Neuronal stem cell (in vitro differentiated cells): Measurements from ENCODE around the gene POP7.

Experiments
- DNase-seq: peaks from one replicate; pipeline ENCODE4 v3.0.0-alpha.2; 2013; ENCODE audit warnings: low spot score
- H2AFZ ChIP-seq: one replicate; pipeline ENCODE4 v1.6.1; 2013; ENCODE audit warnings: mild to moderate bottlenecking, low read length, inconsistent platforms
- H2AK5ac ChIP-seq: 2 replicates; pipeline ENCODE4 v1.6.1; 2013; ENCODE audit warnings: low read depth, mild to moderate bottlenecking, inconsistent platforms, low read length, moderate library complexity, mixed read lengths
- H2BK120ac ChIP-seq: 2 replicates; pipeline ENCODE4 v1.6.1; 2013; ENCODE audit warnings: low read depth, mild to moderate bottlenecking, inconsistent platforms, low read length, moderate library complexity, mixed read lengths
- H2BK12ac ChIP-seq: one replicate; pipeline ENCODE4 v1.6.1; 2013; ENCODE audit warnings: low read length, inconsistent platforms
- H2BK15ac ChIP-seq: 2 replicates; pipeline ENCODE4 v1.6.1; 2013; ENCODE audit warnings: mild to moderate bottlenecking, low read length, inconsistent platforms, mixed read lengths
- H2BK5ac ChIP-seq: one replicate; pipeline ENCODE4 v1.6.1; 2013; ENCODE audit warnings: inconsistent platforms, mild to moderate bottlenecking, low read length, moderate library complexity
- H3K14ac ChIP-seq: one replicate; pipeline ENCODE4 v1.6.1; 2013; ENCODE audit warnings: low read length, inconsistent platforms
- H3K18ac ChIP-seq: 2 replicates; pipeline ENCODE4 v1.6.1; 2013; ENCODE audit warnings: low read length, inconsistent platforms
- H3K23ac ChIP-seq: 2 replicates; pipeline ENCODE4 v1.6.1; 2013; ENCODE audit warnings: low read depth, mild to moderate bottlenecking, mixed read lengths, low read length, inconsistent platforms; ENCODE audit not compliant: poor library complexity
- H3K27ac ChIP-seq: replicated peaks from 3 replicates; pipeline ENCODE4 v1.5.1; 2013; ENCODE audit warnings: low read length, inconsistent platforms
- H3K27me3 ChIP-seq, 3 experiments: 2 replicates each; pipeline ENCODE4 v1.6.1; 2013; ENCODE audit warnings: low read length in 3 of 3, mild to moderate bottlenecking in 2 of 3, inconsistent platforms in 1 of 3, low read depth in 1 of 3, mixed read lengths in 1 of 3, moderate library complexity in 1 of 3; ENCODE audit not compliant: control insufficient read depth in 3 of 3, insufficient read depth in 3 of 3
- H3K36me3 ChIP-seq, 2 donors: replicated peaks in 1 of 2; 2 replicates each; pipeline ENCODE4 v1.6.1; 2013; ENCODE audit warnings: low read length in 2 of 2; ENCODE audit not compliant: control insufficient read depth in 2 of 2, insufficient read depth in 2 of 2
- H3K4ac ChIP-seq: 2 replicates; pipeline ENCODE4 v1.6.1; 2013; ENCODE audit warnings: inconsistent platforms, mild to moderate bottlenecking, low read length, moderate library complexity
- H3K4me1 ChIP-seq, 2 donors: 1 replicate in 1 of 2; 2 replicates in 1 of 2; pipeline ENCODE4 v1.6.1; 2013; ENCODE audit warnings: low read length in 2 of 2, low read depth in 1 of 2; ENCODE audit not compliant: control insufficient read depth in 2 of 2, insufficient read depth in 1 of 2
- H3K4me2 ChIP-seq: one replicate; pipeline ENCODE4 v1.6.1; 2013; ENCODE audit warnings: mild to moderate bottlenecking, low read length, inconsistent platforms; ENCODE audit not compliant: insufficient read depth, poor library complexity, severe bottlenecking
- H3K4me3 ChIP-seq, 2 donors: 2 replicates each; pipeline ENCODE4 v1.5.1; 2013; ENCODE audit warnings: low read length in 2 of 2, mild to moderate bottlenecking in 2 of 2, inconsistent platforms in 1 of 2, moderate library complexity in 1 of 2
- H3K79me1 ChIP-seq: one replicate; pipeline ENCODE4 v1.6.1; 2013; ENCODE audit warnings: low read depth, mild to moderate bottlenecking, inconsistent platforms, low read length, moderate library complexity
- H3K9ac ChIP-seq: one replicate; pipeline ENCODE4 v1.6.1; 2013; ENCODE audit warnings: mild to moderate bottlenecking, low read depth, low read length, inconsistent platforms; ENCODE audit not compliant: poor library complexity
- H3K9me3 ChIP-seq, 2 donors: replicated peaks in 1 of 2; 2 replicates each; pipeline versions ENCODE3 to v1.6.1; 2013; ENCODE audit warnings: low read length in 2 of 2, mild to moderate bottlenecking in 2 of 2, inconsistent platforms in 1 of 2, low read depth in 1 of 2, mixed read lengths in 1 of 2, moderate library complexity in 1 of 2; ENCODE audit not compliant: control insufficient read depth in 2 of 2, insufficient read depth in 1 of 2
- H4K8ac ChIP-seq: one replicate; pipeline ENCODE4 v1.6.1; 2013; ENCODE audit warnings: low read depth, mild to moderate bottlenecking, inconsistent platforms, low read length, moderate library complexity
- H4K91ac ChIP-seq: one replicate; pipeline ENCODE4 v1.6.1; 2013; ENCODE audit warnings: low read length, low read depth, mild to moderate bottlenecking, inconsistent platforms; ENCODE audit not compliant: poor library complexity
- WGBS, 2 donors: extraction: QIAGEN DNeasy Blood & Tissue Kit; methylation state at CpG; one replicate each; pipeline ENCODE4 v1.1.7; 2013; ENCODE audit warnings: missing lambda C conversion rate in 2 of 2, mixed read lengths in 1 of 2; ENCODE audit not compliant: insufficient read length in 2 of 2, insufficient replicate concordance in 1 of 2; ENCODE audit errors: extremely low coverage in 2 of 2; 5-methylcytosine and 5-hydroxymethylcytosine counted together

The POP7 gene

DNA sequence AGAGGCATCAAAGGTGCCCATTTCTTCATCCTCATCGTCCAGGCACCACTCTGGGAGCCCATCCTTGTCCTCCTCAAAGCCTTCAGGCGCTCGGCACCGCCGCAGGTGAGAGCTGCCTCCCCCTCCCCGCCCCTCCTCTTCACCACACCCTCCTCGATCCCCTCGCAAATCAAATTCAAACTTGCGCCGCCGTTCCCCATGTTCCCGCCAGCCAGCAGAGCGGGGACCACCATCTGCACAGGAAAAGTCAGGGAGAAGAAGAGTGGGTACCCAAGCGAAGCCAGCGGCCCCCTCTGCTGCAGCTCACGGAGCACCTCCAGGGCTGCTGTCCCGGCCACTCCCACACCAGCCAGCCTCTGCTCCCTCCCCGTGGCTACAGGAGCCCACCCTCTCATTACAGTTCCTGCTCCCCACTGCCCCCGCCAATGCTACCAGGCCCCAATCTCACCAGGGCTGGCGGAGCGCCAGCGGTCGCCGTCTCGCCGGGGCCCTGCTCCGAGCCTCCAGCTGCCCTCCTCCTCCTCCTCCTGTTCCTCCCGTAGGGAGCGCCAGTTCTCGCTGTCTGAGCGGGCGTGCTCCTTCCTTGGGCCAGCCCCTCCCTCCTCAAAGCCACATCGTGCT, 19.6 kb upstream of the POP7 start:
- WGBS, 2 donors = no CpG with 5 or more reads among the region's 33 CpGs
- Histone ChIP-seq H2BK120ac (no peak overlapping the region), H3K27me3 (no peaks in the 10 kb centered on the region), H3K18ac (no peak overlapping the region), H4K91ac (no peak overlapping the region), H3K4me1 (peaks cover 3 to 6% of the 10 kb centered on the region in 2 donors), H2BK5ac (no peak overlapping the region), H2BK12ac (no peak overlapping the region), H3K9me3 (peaks cover 0 to 1% of the 10 kb centered on the region in 2 donors), H3K4ac (no peak overlapping the region), H2AFZ (no peak overlapping the region), H3K27ac (no peak overlapping the region), H3K36me3 (peaks cover 80 to 96% of the 10 kb centered on the region in 2 donors), H3K14ac (no peak overlapping the region), H3K23ac (peak overlapping the region; percentile 17), H2BK15ac (no peak overlapping the region), H3K9ac (no peak overlapping the region), H3K79me1 (peaks cover 30% of the 10 kb centered on the region), H4K8ac (no peak overlapping the region), H2AK5ac (no peak overlapping the region), H3K4me3 (no peak overlapping the region), H3K4me2 (no peak overlapping the region)
- DNase-seq = no peak

GRCh38 chr7:100686822-100687211, 19.1 kb upstream of the POP7 start:
- Histone ChIP-seq H3K4ac (no peak overlapping the region), H4K8ac (no peak overlapping the region), H3K18ac (no peak overlapping the region), H2BK12ac (no peak overlapping the region), H3K4me1 (peaks cover 3 to 10% of the 10 kb centered on the region in 2 donors), H3K27ac (no peak overlapping the region), H3K27me3 (no peaks in the 10 kb centered on the region), H3K4me3 (no peak overlapping the region), H3K79me1 (peaks cover 30% of the 10 kb centered on the region), H2AK5ac (no peak overlapping the region), H2BK120ac (no peak overlapping the region), H2AFZ (no peak overlapping the region), H4K91ac (no peak overlapping the region), H3K23ac (peak overlapping the region; percentile 73), H2BK15ac (no peak overlapping the region), H3K14ac (peak overlapping the region; percentile 38), H3K36me3 (peaks cover 75 to 93% of the 10 kb centered on the region in 2 donors), H3K9ac (no peak overlapping the region), H3K4me2 (no peak overlapping the region), H2BK5ac (peak overlapping the region; percentile 35), H3K9me3 (no peaks in the 10 kb centered on the region)
- no peak for DNase-seq
- WGBS, 2 donors = no CpG with 5 or more reads among the region's 17 CpGs

GRCh38 chr7:100687261-100687660, 18.7 kb upstream of the POP7 start:
- H3K14ac ChIP-seq = no peak overlapping the region
- no peak overlapping the region for H3K4me2 ChIP-seq
- no peak overlapping the region for H3K4ac ChIP-seq
- no peak overlapping the region for H3K9ac ChIP-seq
- H3K18ac ChIP-seq = no peak overlapping the region
- H2BK12ac ChIP-seq = no peak overlapping the region
- no peak overlapping the region for H4K8ac ChIP-seq
- H3K9me3 ChIP-seq = no peaks in the 10 kb centered on the region
- peak overlapping the region; percentile 35 for H2BK5ac ChIP-seq
- peaks cover 27% of the 10 kb centered on the region for H3K79me1 ChIP-seq
- no peak overlapping the region for H4K91ac ChIP-seq
- peaks cover 4 to 14% of the 10 kb centered on the region in 2 donors for H3K4me1 ChIP-seq
- no peak overlapping the region for H2BK120ac ChIP-seq
- peak overlapping the region; percentile 73 for H3K23ac ChIP-seq
- H2AK5ac ChIP-seq = no peak overlapping the region
- no peak overlapping the region for H2AFZ ChIP-seq
- H3K27me3 ChIP-seq = no peaks in the 10 kb centered on the region
- H3K27ac ChIP-seq = no peak overlapping the region
- no peak overlapping the region for H2BK15ac ChIP-seq
- peaks cover 70 to 92% of the 10 kb centered on the region in 2 donors for H3K36me3 ChIP-seq
- H3K4me3 ChIP-seq = no peak overlapping the region
- DNase-seq = no peak
- WGBS, 2 donors = no CpG with 5 or more reads among the region's 22 CpGs

- H3K9ac ChIP-seq = peak overlapping the region; percentile 35
- H3K23ac ChIP-seq = no peak overlapping the region
- peaks cover 9 to 20% of the 10 kb centered on the region in 2 donors for H3K4me1 ChIP-seq
- no peak for DNase-seq
- no peak overlapping the region for H3K18ac ChIP-seq
- H3K79me1 ChIP-seq = peaks cover 26% of the 10 kb centered on the region
- H3K4me3 ChIP-seq = no peak overlapping the region
- H3K27me3 ChIP-seq = no peaks in the 10 kb centered on the region
- H3K4me2 ChIP-seq = no peak overlapping the region
- H2AK5ac ChIP-seq = no peak overlapping the region
- no peak overlapping the region for H4K8ac ChIP-seq
- H2AFZ ChIP-seq = no peak overlapping the region
- H4K91ac ChIP-seq = no peak overlapping the region
- H3K36me3 ChIP-seq = peaks cover 68 to 91% of the 10 kb centered on the region in 2 donors
- H2BK120ac ChIP-seq = no peak overlapping the region
- H2BK12ac ChIP-seq = no peak overlapping the region
- H3K4ac ChIP-seq = no peak overlapping the region
- H2BK5ac ChIP-seq = no peak overlapping the region
- no peak overlapping the region for H3K27ac ChIP-seq
- no CpG with 5 or more reads among the region's 25 CpGs for WGBS, 2 donors
- no peak overlapping the region for H2BK15ac ChIP-seq
- H3K14ac ChIP-seq = no peak overlapping the region
- H3K9me3 ChIP-seq = no peaks in the 10 kb centered on the region
Observed at GRCh38 chr7:100687751-100688300, 18.1 kb upstream of the POP7 start.
